ENCODE measurements around the gene BMP5. TPM values are rescaled to one million over a fixed set of nuclear protein-coding genes. Genes with fewer than 3 reads are reported as not detected.

Gene BMP5
- total RNA-seq, 1 donor from 2014 or later, result 0.50 TPM

DNA sequence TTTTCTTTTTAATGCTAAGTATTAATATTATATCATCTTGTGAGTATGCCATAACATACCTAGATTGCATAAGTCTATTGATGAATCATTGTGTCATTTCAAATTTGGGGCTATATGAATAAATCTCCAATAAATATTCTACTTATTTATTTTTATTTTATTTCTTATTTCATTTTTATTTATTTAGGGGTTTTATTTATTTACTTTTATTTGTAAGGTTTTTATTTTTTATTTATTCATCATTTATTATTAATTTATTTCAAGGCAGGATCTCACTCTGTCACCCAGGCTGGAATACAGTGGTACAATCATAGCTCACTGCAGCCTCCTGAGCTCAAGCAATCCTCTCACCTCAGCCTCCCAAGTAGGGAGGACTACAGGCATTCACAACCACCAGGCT is 36.3 kb downstream of the BMP5 start:
- FAIRE-seq, result no peak
- H3K9me3 Mint-ChIP-seq (ENCODE audit: unreplicated experiment), result no peaks in the 10 kb centered on the region

DNA sequence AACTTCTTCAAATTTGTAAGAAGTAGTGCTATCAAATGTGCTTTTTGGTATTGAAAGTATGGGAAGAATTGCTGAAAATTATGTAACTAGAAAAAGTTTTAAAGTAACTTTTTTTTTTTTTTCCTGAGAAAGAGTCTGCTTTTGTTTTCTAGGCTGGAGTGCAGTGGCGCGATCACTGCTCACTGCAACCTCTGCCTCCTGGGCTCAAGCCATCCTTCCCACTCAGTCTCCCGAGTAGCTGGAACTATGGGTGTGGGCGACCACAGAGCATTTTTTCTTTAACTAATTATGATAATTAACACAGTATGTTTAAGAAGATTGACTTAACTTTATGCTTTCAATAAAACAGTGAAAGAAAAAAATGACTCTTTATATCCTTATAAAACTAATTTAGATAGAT is 38.4 kb downstream of the BMP5 start:
- Histone ChIP-seq H3K4me3 (ENCODE audit: insufficient read depth, low read depth, low read length) (no peak overlapping the region), H3K4me2 (ENCODE audit: low read length) (no peak overlapping the region), H3K27me3 (ENCODE audit: insufficient read depth, low read length) (no peaks in the 10 kb centered on the region), H3K9me3 (ENCODE audit: insufficient read depth, low read depth, low read length) (no peaks in the 10 kb centered on the region), H3K79me2 (ENCODE audit: insufficient read depth, low read length) (no peaks in the 10 kb centered on the region), H3K9ac (ENCODE audit: low read length) (no peak overlapping the region), H3K4me1 (ENCODE audit: insufficient read depth, low read length) (no peaks in the 10 kb centered on the region), H4K20me1 (ENCODE audit: insufficient read depth, low read length) (no peaks in the 10 kb centered on the region), H3K27ac (ENCODE audit: low read depth, low read length) (no peak overlapping the region), H2AFZ (ENCODE audit: low read depth, low read length) (no peak overlapping the region), H3K36me3 (ENCODE audit: insufficient read depth, low read length) (no peaks in the 10 kb centered on the region)
- DNase-seq (ENCODE audit: low read depth) (no peak), FAIRE-seq (no peak)
- Mint-ChIP-seq H3K4me3 (ENCODE audit: unreplicated experiment) (no peak overlapping the region), H3K27me3 (ENCODE audit: low read depth, unreplicated experiment) (no peaks in the 10 kb centered on the region), H3K36me3 (ENCODE audit: low read depth, unreplicated experiment) (no peaks in the 10 kb centered on the region), H3K27ac (ENCODE audit: unreplicated experiment) (no peak overlapping the region), H3K4me1 (ENCODE audit: low read depth, unreplicated experiment) (no peaks in the 10 kb centered on the region), H3K9me3 (ENCODE audit: unreplicated experiment) (no peaks in the 10 kb centered on the region)
- TF ChIP-seq EZH2 (IDR thresholded peaks at IDR 0.05; ENCODE audit: insufficient read depth, low read length), result no peak
- TF ChIP-seq, protein P1, sequence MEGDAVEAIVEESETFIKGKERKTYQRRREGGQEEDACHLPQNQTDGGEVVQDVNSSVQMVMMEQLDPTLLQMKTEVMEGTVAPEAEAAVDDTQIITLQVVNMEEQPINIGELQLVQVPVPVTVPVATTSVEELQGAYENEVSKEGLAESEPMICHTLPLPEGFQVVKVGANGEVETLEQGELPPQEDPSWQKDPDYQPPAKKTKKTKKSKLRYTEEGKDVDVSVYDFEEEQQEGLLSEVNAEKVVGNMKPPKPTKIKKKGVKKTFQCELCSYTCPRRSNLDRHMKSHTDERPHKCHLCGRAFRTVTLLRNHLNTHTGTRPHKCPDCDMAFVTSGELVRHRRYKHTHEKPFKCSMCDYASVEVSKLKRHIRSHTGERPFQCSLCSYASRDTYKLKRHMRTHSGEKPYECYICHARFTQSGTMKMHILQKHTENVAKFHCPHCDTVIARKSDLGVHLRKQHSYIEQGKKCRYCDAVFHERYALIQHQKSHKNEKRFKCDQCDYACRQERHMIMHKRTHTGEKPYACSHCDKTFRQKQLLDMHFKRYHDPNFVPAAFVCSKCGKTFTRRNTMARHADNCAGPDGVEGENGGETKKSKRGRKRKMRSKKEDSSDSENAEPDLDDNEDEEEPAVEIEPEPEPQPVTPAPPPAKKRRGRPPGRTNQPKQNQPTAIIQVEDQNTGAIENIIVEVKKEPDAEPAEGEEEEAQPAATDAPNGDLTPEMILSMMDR (IDR thresholded peaks at IDR 0.05; ENCODE audit: insufficient read depth, low read depth, low read length), result no peak

More for the DNA sequence above, 36.3 kb downstream of the BMP5 start:
- no peak overlapping the region for H2AFZ ChIP-seq (ENCODE audit: low read depth, low read length)
- Mint-ChIP-seq H3K4me1 (ENCODE audit: low read depth, unreplicated experiment) (no peaks in the 10 kb centered on the region), H3K4me3 (ENCODE audit: unreplicated experiment) (no peak overlapping the region), H3K36me3 (ENCODE audit: low read depth, unreplicated experiment) (no peaks in the 10 kb centered on the region), H3K27me3 (ENCODE audit: low read depth, unreplicated experiment) (no peaks in the 10 kb centered on the region), H3K27ac (ENCODE audit: unreplicated experiment) (no peak overlapping the region)
- H3K9me3 ChIP-seq (ENCODE audit: insufficient read depth, low read depth, low read length), result no peaks in the 10 kb centered on the region
- no peak overlapping the region for H3K4me3 ChIP-seq (ENCODE audit: insufficient read depth, low read depth, low read length)
- DNase-seq (ENCODE audit: low read depth), result no peak
- H4K20me1 ChIP-seq (ENCODE audit: insufficient read depth, low read length), result no peaks in the 10 kb centered on the region
- TF ChIP-seq, protein P1 (IDR thresholded peaks at IDR 0.05; ENCODE audit: insufficient read depth, low read depth, low read length), result no peak
- no peak for TF ChIP-seq EZH2 (IDR thresholded peaks at IDR 0.05; ENCODE audit: insufficient read depth, low read length)
- H3K9ac ChIP-seq (ENCODE audit: low read length), result no peak overlapping the region
- H3K36me3 ChIP-seq (ENCODE audit: insufficient read depth, low read length), result no peaks in the 10 kb centered on the region
- H3K79me2 ChIP-seq (ENCODE audit: insufficient read depth, low read length), result no peaks in the 10 kb centered on the region
- no peak overlapping the region for H3K27ac ChIP-seq (ENCODE audit: low read depth, low read length)
- H3K4me1 ChIP-seq (ENCODE audit: insufficient read depth, low read length), result no peaks in the 10 kb centered on the region
- H3K27me3 ChIP-seq (ENCODE audit: insufficient read depth, low read length), result no peaks in the 10 kb centered on the region
- H3K4me2 ChIP-seq (ENCODE audit: low read length), result no peak overlapping the region

DNA sequence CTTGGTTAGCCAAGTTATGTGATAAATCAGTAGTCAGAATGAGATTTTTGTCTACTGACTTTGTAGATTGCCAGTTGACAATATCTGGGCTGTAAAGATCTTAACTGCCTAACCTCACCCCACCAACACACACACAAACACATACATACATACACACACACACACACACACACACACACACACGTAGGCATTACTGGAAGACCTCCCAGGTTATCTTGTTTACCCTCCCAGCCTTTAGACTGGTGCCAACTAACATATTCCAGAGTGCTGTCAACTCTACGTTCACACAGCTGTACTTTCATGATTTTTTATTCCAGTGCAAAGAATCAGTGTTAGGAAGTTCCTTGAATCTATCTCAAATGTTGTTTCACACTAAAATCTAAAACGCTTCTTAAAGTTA is 38.9 kb downstream of the BMP5 start:
- no peaks in the 10 kb centered on the region for H3K36me3 ChIP-seq (ENCODE audit: insufficient read depth, low read length)
- FAIRE-seq, result no peak
- no peak overlapping the region for H3K4me2 ChIP-seq (ENCODE audit: low read length)
- TF ChIP-seq, protein P1 (IDR thresholded peaks at IDR 0.05; ENCODE audit: insufficient read depth, low read depth, low read length), result no peak
- no peak for TF ChIP-seq EZH2 (IDR thresholded peaks at IDR 0.05; ENCODE audit: insufficient read depth, low read length)
- H3K79me2 ChIP-seq (ENCODE audit: insufficient read depth, low read length), result no peaks in the 10 kb centered on the region
- no peaks in the 10 kb centered on the region for H3K4me1 ChIP-seq (ENCODE audit: insufficient read depth, low read length)
- H3K27ac Mint-ChIP-seq (ENCODE audit: unreplicated experiment), result no peak overlapping the region
- no peaks in the 10 kb centered on the region for H3K27me3 Mint-ChIP-seq (ENCODE audit: low read depth, unreplicated experiment)
- no peaks in the 10 kb centered on the region for H3K27me3 ChIP-seq (ENCODE audit: insufficient read depth, low read length)
- H3K36me3 Mint-ChIP-seq (ENCODE audit: low read depth, unreplicated experiment), result no peaks in the 10 kb centered on the region
- H4K20me1 ChIP-seq (ENCODE audit: insufficient read depth, low read length), result no peaks in the 10 kb centered on the region
- no peaks in the 10 kb centered on the region for H3K9me3 Mint-ChIP-seq (ENCODE audit: unreplicated experiment)
- H3K9me3 ChIP-seq (ENCODE audit: insufficient read depth, low read depth, low read length), result no peaks in the 10 kb centered on the region
- H3K4me1 Mint-ChIP-seq (ENCODE audit: low read depth, unreplicated experiment), result no peaks in the 10 kb centered on the region
- H3K27ac ChIP-seq (ENCODE audit: low read depth, low read length), result no peak overlapping the region
- no peak overlapping the region for H3K9ac ChIP-seq (ENCODE audit: low read length)
- H3K4me3 ChIP-seq (ENCODE audit: insufficient read depth, low read depth, low read length), result no peak overlapping the region
- no peak overlapping the region for H3K4me3 Mint-ChIP-seq (ENCODE audit: unreplicated experiment)
- H2AFZ ChIP-seq (ENCODE audit: low read depth, low read length), result no peak overlapping the region
- DNase-seq (ENCODE audit: low read depth), result no peak
